GM19035 (cell line): Measurements from ENCODE around the gene RPS15.

ENCODE experiments used
- ATAC-seq: cut with Tn5 transposase; IDR thresholded peaks from one replicate; pipeline ENCODE4 v1.9.1; 2021; ENCODE audit not compliant: unreplicated experiment

RPS15 gene

GRCh38 chr19:1450735-1451731 lies 12.8 kb downstream of the RPS15 start:
- ATAC-seq: no peak

GRCh38 chr19:1451916-1452801 lies 14.0 kb downstream of the RPS15 start:
- ATAC-seq: no peak

GRCh38 chr19:1452802-1453524 lies 14.8 kb downstream of the RPS15 start:
- no peak for ATAC-seq

GRCh38 chr19:1453525-1454364 lies 15.5 kb downstream of the RPS15 start:
- no peak for ATAC-seq

GRCh38 chr19:1455002-1455335 lies 16.8 kb downstream of the RPS15 start:
- ATAC-seq: no peak

GRCh38 chr19:1455336-1456120 lies 17.3 kb downstream of the RPS15 start:
- ATAC-seq: no peak

- ATAC-seq: no peak
These were observed 18.1 kb downstream of the RPS15 start for GRCh38 chr19:1456121-1456900.

GRCh38 chr19:1457031-1457739 lies 19.0 kb downstream of the RPS15 start:
- ATAC-seq: no peak

- no peak for ATAC-seq
These were observed 19.7 kb downstream of the RPS15 start for GRCh38 chr19:1457892-1458291.

- ATAC-seq: no peak
These were observed 21.3 kb downstream of the RPS15 start for GRCh38 chr19:1459479-1459878.

GRCh38 chr19:1460033-1460995 lies 22.1 kb downstream of the RPS15 start:
- no peak for ATAC-seq

- ATAC-seq: no peak
These were observed 23.7 kb downstream of the RPS15 start for GRCh38 chr19:1461862-1462261.

- no peak for ATAC-seq
These were observed 27.2 kb downstream of the RPS15 start for GRCh38 chr19:1465191-1466016.

- ATAC-seq: no peak
These were observed 27.8 kb downstream of the RPS15 start for GRCh38 chr19:1466018-1466460.

GRCh38 chr19:1466461-1467214 lies 28.4 kb downstream of the RPS15 start:
- no peak for ATAC-seq

GRCh38 chr19:1467215-1467489 lies 29.0 kb downstream of the RPS15 start:
- no peak for ATAC-seq
